GM19328 (cell line): ENCODE data around the gene ATP1A2.

Experiments used
- ATAC-seq: cut with Tn5 transposase; IDR thresholded peaks from one replicate; pipeline ENCODE4 v1.9.1; 2021; ENCODE audit warnings: mild to moderate bottlenecking, moderate library complexity; ENCODE audit not compliant: unreplicated experiment

ATP1A2 gene

DNA sequence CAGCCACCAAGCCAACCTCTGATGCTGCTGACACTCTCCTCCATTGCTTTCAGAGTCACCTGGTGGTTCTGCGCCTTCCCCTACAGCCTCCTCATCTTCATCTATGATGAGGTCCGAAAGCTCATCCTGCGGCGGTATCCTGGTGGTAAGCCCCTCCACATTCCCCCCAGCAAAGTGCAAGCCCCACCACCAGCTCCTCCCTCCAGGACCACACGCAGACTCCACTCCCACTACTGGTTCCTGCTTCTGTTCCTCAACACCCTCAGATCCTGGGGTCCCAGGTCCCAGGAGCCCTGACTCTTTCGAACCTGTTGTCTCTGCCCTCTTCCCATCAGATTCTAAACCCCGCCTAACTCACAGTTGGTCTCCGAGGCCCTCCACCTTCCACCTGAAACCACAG lies 24.3 kb downstream of the ATP1A2 start:
- no peak for ATAC-seq

DNA sequence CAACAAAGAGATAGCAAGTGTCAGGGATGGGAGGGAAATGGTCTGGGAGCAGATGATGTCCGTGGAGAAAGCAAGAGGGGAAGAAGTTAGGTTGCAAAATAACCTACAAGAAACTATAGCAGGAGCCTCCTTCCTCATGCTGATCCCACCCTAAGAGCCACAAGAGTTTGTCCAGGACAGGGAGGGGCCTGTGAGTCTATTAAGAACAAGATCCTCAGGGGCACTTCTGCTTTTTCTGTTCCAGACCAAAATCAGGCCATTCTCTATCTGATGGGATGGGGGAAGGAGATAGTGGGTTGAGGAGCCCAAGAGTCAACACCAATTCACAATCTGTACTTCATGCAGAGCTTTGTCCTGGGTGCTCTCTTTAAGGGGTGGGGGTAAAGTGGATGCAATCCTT lies 28.1 kb downstream of the ATP1A2 start:
- no peak for ATAC-seq

- ATAC-seq: no peak
Observed at GRCh38 chr1:160144921-160145320, 29.4 kb downstream of the ATP1A2 start.

GRCh38 chr1:160146107-160146506 lies 30.5 kb downstream of the ATP1A2 start:
- no peak for ATAC-seq

DNA sequence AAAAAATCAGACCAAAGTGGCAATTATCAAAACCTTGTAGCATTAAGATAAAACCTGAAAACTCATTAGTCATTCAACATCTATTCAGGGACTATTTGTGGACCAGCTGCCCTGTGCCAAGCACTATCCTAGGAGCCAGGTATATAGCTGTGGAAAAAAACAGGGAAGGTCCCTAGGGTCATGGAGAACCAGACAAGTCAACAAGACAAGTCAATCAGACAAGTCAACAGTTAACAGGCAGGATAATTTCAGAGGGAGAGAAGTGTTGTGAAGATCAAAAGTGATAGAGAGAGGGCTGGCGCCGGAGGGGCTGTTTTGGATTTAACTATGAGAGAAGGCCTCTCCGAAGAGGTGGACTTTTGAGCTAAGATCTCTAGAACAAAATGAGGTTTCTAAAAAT lies 32.6 kb downstream of the ATP1A2 start:
- ATAC-seq: no peak

DNA sequence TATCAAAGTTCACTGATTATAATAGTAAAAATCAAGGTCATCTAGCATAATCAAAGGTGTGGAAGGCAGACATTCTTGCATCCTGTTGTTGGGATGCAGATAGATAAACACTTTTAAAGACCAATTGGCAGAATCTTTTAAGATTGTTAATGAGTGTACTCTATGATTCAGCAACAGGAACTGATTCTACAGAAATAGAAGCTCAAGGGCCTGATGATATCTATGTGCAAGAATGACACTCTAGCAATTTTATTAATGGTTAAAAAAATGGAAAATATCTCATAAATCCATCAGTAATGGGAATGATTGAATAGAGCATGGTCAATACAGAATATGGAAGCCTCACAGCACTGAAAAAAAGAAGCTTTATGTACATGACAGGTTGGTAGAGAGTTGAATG lies 33.7 kb downstream of the ATP1A2 start:
- no peak for ATAC-seq

- no peak for ATAC-seq
Observed at GRCh38 chr1:160149716-160150115, 34.2 kb downstream of the ATP1A2 start.

DNA sequence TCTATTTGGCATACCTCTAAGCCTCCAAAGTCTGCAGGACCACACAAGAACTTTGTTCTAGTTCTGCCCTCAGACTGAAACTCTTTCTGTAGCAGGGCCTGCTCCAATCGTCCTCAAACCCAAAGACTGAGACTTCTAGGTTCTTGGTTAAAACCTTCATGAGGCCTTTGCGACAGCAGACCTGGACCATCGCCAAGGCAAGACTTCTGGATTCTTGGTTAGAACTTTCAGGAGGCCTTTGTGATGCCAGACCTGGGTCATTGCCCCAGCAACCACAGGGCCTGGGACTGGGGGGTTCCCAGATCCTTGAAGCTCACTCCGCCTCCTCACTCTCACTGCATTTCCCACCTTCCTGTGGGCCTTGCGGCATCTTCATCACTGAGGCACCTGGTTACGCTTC lies 35.7 kb downstream of the ATP1A2 start, which contains the start of gene ATP1A4:
Gene ATP1A4, plus strand, starts transcription at position 301 of the 400 bp plus-strand sequence. CDS start 438 bp downstream, outside the sequence.
- no peak for ATAC-seq

GRCh38 chr1:160154790-160155189 lies 39.2 kb downstream of the ATP1A2 start:
- ATAC-seq: no peak

- ATAC-seq: no peak
Observed at GRCh38 chr1:160156361-160156760, 40.8 kb downstream of the ATP1A2 start.

DNA sequence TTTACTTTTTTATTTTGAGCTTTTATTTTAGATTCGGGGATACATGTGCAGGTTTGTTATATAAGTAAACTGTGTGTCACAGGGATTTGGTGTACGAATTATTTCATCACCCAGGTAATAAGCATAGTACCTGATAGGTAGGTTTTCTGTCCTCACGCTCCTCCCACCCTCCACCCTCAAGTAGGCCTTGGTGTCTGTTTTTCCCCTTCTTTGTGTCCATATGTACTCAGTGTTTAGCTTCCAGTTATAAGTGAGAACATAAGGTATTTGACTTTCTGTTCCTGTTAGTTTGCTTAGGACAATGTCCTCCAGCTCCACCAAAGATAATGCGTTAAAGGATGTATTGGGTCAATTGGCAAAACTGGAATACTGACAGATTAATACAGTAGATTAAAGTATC lies 41.6 kb downstream of the ATP1A2 start:
- ATAC-seq: no peak

GRCh38 chr1:160158031-160158430 lies 42.5 kb downstream of the ATP1A2 start:
- ATAC-seq: no peak

DNA sequence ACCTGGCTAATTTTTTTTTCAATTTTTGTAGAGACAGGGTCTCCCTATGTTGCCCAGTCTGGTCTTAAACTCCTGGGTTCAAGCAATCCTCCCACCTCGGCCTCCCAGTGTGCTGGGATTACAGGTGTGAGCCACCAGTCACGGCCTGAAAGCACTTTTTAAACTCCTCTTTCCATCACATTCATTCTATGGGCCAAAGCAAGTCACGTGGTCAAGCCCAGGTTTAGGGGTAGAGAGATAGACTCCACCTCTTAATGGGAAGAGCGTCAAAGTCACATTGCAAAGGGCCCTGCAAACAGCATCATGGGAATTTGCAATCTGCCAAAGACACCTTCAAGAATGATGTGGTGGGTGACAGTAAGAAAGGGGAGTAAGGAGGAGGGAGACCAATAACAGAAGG lies 43.0 kb downstream of the ATP1A2 start:
- ATAC-seq: no peak

- no peak for ATAC-seq
Observed at GRCh38 chr1:160159846-160160245, 44.3 kb downstream of the ATP1A2 start.

- no peak for ATAC-seq
Observed at GRCh38 chr1:160161965-160162705, 46.6 kb downstream of the ATP1A2 start.

DNA sequence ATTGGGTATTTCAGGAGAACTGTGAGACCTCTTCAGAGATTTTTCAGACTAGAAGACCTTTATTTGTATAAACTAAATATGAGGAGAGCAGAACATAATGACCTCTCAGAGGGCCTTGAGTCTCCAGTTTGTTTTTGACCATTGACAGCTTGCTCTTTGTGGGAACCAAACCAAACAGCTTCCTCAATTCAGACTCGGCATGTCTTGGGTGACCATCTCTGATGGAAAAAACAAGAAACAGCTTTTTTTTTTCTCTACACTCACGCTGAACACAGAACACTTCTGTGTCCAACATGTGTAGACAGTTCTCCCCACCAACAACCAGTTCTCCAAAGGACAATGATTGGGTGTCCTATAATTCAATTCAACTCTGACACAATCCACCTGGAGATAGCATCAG lies 47.4 kb downstream of the ATP1A2 start:
- no peak for ATAC-seq

GRCh38 chr1:160163615-160164014 lies 48.1 kb downstream of the ATP1A2 start:
- no peak for ATAC-seq

- ATAC-seq: no peak
Observed at GRCh38 chr1:160164121-160164520, 48.6 kb downstream of the ATP1A2 start.

DNA sequence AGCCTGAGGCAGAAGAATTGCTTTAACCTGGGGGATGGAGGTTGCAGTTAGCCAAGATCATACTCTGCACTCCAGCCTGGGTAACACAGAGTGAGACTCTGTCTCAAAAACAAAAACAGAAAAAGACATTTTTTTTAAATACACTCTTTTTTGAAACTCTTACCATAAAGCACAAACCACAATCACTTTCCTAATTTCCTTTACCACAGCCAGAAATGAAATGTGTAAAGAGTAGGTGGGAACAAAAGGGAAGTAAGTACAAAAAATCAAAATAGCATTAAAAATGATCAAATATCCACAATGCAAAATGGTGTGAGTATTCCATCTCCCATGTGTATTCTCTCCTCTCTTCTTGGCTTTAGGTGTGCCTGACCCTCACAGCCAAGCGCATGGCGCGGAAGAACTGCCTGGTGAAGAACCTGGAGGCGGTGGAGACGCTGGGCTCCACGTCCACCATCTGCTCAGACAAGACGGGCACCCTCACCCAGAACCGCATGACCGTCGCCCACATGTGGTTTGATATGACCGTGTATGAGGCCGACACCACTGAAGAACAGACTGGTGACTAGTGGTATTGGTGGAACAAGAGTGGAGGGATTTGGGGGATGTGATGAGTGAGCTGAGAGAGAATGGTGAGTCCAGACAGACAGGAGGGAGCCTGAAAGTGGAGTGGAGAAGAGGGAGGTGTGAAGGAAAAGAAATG lies 50.8 kb downstream of the ATP1A2 start:
- no peak for ATAC-seq

- ATAC-seq: no peak
Observed at GRCh38 chr1:160167056-160167455, 51.5 kb downstream of the ATP1A2 start.

DNA sequence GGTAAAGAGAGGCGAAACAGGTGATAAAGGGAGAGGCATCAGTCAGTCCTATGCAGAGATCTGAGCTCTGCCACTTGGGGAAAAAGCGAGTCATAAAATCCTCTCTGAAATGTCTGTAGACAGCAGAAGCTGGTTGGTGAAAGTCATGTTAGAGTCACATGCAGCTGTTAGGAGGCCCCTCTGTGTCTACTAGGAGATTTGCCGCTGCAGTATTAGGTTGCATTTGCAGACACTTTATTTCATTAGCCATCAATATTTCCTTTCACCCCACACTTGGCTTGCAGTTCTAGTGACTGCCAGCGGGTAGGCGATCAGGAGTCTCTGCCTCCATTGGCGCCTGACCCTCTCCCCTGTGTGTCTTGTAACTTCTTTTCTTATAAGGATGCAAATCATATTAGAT lies 52.0 kb downstream of the ATP1A2 start:
- ATAC-seq: no peak

DNA sequence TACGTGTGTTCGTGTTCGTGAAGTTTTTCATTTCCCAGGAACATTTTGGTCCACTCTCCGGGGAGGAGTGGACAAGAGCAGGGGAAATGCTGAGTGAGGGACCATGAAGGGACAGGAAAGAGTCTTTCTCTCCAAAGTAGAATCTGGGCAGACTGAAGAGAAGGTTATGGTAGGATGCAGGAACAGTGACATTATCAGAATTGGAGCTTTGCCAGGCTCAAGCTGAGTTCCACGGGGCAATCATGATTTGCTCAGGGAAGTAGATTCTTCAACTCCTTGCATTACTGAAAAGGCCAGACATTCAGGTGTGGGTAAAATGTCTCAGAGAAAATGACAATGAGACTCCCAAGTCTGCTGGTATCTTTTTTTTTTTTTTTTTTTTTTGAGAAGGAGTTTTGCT lies 52.5 kb downstream of the ATP1A2 start:
- ATAC-seq: no peak
